ENCODE data around the gene PIGN. TPM values are rescaled to one million over a fixed set of nuclear protein-coding genes. Genes with fewer than 3 reads are reported as not detected.

PIGN gene
- total and polyA plus RNA-seq, 2 of the 8 experiments (the other 6 are each of a cell fraction or from before 2014, with no cell fraction given) = 20.9 to 26.3 TPM

DNA sequence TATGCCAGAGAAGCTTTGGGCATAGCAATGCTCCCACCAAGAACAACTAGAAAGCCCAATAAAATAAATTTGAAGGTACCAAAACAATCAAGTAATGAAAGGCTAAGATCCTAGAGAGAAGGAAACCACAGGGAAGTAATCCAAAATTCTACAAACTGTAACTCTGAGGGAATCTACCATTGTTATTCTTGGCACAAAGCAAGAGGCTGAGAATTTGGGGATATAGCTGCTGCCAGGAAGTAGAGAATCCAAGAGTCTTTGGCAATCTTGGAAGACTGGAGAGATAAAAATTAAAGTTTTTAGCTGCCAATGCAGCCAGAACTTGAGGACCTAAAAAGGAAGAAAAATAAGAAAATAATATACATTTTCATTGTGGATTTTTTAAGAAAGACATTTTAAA is 68.5 kb downstream of the PIGN start:
- Histone ChIP-seq H4K5ac (ENCODE audit: insufficient read length, low read depth, low read length) (no peak overlapping the region), H2BK20ac (ENCODE audit: low read length) (no peak overlapping the region), H3K9ac (replicated peaks in 1 of 4; ENCODE audit: extremely low read depth in 1 of 4, low read depth in 3 of 4, low read length in 3 of 4) (no peak overlapping the region), H2BK5ac (ENCODE audit: low read depth, low read length) (no peak overlapping the region), H2AK5ac (ENCODE audit: low read depth, low read length) (no peak overlapping the region), H2BK12ac (ENCODE audit: low read depth, low read length) (no peak overlapping the region), H2BK15ac (ENCODE audit: low read length) (no peak overlapping the region), H2AFZ (ENCODE audit: low read length) (no peak overlapping the region), H3K9me3 (ENCODE audit: insufficient read depth in 2 of 2, low read depth in 1 of 2, low read length in 1 of 2) (no peaks in the 10 kb centered on the region), H3K14ac (ENCODE audit: insufficient read length) (no peak overlapping the region), H3K79me2 (ENCODE audit: control insufficient read depth in 1 of 2, insufficient read depth in 2 of 2, low read length in 2 of 2) (no peaks in the 10 kb centered on the region), H3K4ac (replicated peaks; ENCODE audit: insufficient read length, low read depth, low read length) (no peak overlapping the region), H4K91ac (replicated peaks; ENCODE audit: insufficient read length, low read length) (no peak overlapping the region), H3K79me1 (ENCODE audit: low read depth, low read length) (no peaks in the 10 kb centered on the region), H3K4me1 (replicated peaks in 1 of 4; ENCODE audit: control insufficient read depth in 3 of 4, insufficient read depth in 4 of 4, low read length in 3 of 4) (no peaks in the 10 kb centered on the region), H3K4me3 (ENCODE audit: extremely low read depth in 1 of 4, insufficient read depth in 2 of 4, low read depth in 3 of 4, low read length in 4 of 4) (no peak overlapping the region), H3K4me2 (ENCODE audit: insufficient read depth in 1 of 2, low read depth in 2 of 2, low read length in 2 of 2) (no peak overlapping the region), H3K56ac (replicated peaks; ENCODE audit: insufficient read length, low read depth, low read length) (no peak overlapping the region), H3K18ac (ENCODE audit: extremely low read depth, low read length) (no peak overlapping the region), H4K8ac (ENCODE audit: extremely low read depth, insufficient read depth, low read length) (no peak overlapping the region), H3K23ac (ENCODE audit: insufficient read length) (no peak overlapping the region), H3K23me2 (ENCODE audit: low read depth, low read length) (no peaks in the 10 kb centered on the region), H2BK120ac (replicated peaks; ENCODE audit: low read depth, low read length) (no peak overlapping the region), H3K36me3 (ENCODE audit: control insufficient read depth in 2 of 4, insufficient read depth in 4 of 4, low read length in 3 of 4) (no peaks in the 10 kb centered on the region), H3K27ac (ENCODE audit: low read depth, low read length) (no peak overlapping the region), H3K27me3 (replicated peaks in 1 of 4; ENCODE audit: control insufficient read depth in 3 of 4, extremely low read depth in 1 of 4, insufficient read depth in 3 of 4, low read length in 3 of 4) (no peaks in the 10 kb centered on the region), H4K20me1 (replicated peaks in 1 of 2; ENCODE audit: control insufficient read depth in 1 of 2, insufficient read depth in 2 of 2, low read length in 2 of 2) (no peaks in the 10 kb centered on the region)
- no peak for TF ChIP-seq NRF1 (IDR thresholded peaks at IDR 0.05; ENCODE audit: low read depth, low read length)
- TF ChIP-seq TEAD4 (IDR thresholded peaks at IDR 0.05; ENCODE audit: low read depth, low read length) = no peak
- TF ChIP-seq POU5F1 (IDR thresholded peaks at IDR 0.05; ENCODE audit: low read depth, low read length) = no peak
- no peak for TF ChIP-seq YY1 (IDR thresholded peaks at IDR 0.05; ENCODE audit: low read depth, low read length)
- no peak for TF ChIP-seq JUN (IDR thresholded peaks at IDR 0.05; ENCODE audit: low read depth, low read length)
- no peak for TF ChIP-seq FOSL1 (IDR thresholded peaks at IDR 0.05; ENCODE audit: insufficient read depth, low read depth, low read length)
- TF ChIP-seq BACH1 (IDR thresholded peaks at IDR 0.05; ENCODE audit: low read length) = no peak
- no peak for TF ChIP-seq RFX5 (IDR thresholded peaks at IDR 0.05; ENCODE audit: borderline replicate concordance, low read depth, low read length)
- no peak for TF ChIP-seq GTF2F1 (IDR thresholded peaks at IDR 0.05; ENCODE audit: borderline replicate concordance, low read depth, low read length)
- no peak for TF ChIP-seq TAF1 (IDR thresholded peaks at IDR 0.05; ENCODE audit: low read depth, low read length)
- no peak for TF ChIP-seq CEBPB (IDR thresholded peaks at IDR 0.05; ENCODE audit: low read depth, low read length)
- ChIA-PET POLR2A (ENCODE audit: partially characterized antibody) (no interaction called here), CTCF (ENCODE audit: partially characterized antibody) (interaction anchor here (1.4 kb wide), 1 partner anchor 796 kb away, joined by 3 read pairs; no protein-coding TSS in a partner anchor)
- FAIRE-seq (no peak), DNase-seq (ENCODE audit: low read depth in 1 of 2, low spot score in 2 of 2) (no peak)

All from H1 (cell line).